A673 (cell line): ENCODE measurements around the gene CRYBB1. TPM values are rescaled to one million over a fixed set of nuclear protein-coding genes. Genes with fewer than 3 reads are reported as not detected.

ENCODE experiments used
- BruUV-seq: library from RNA; stranded (reverse); fragments of 400-500 nt; replicated peaks from 2 replicates; lab custom pipeline; 2021; lab: Mats Ljungman, UMichigan
- CTCF ChIA-PET: fragments of 300-600 bp; sonication (Branson Sonifier 250); formaldehyde crosslinking; loops from one replicate; lab custom pipeline; 2022; ENCODE audit warnings: antibody characterized with exemption; lab: Charles Lee
- POLR2A ChIA-PET: fragments of 300-600 bp; sonication (Branson Sonifier 250); formaldehyde crosslinking; loops from one replicate; lab custom pipeline; 2022; ENCODE audit warnings: antibody characterized with exemption; ENCODE audit not compliant: low non-redundant PET; lab: Charles Lee
- DNase-seq: peaks from one replicate; pipeline ENCODE4 v3.0.0-alpha.2; 2015; ENCODE audit warnings: low spot score
- H3K27ac ChIP-seq: fragments of 200-600 bp; sonication (generic); 2 replicates; pipeline ENCODE4 v1.5.1; 2016; ENCODE audit warnings: mixed run types, low read depth, mild to moderate bottlenecking, mixed read lengths, antibody characterized with exemption, low read length; ENCODE audit not compliant: poor library complexity, severe bottlenecking
- H3K27me3 ChIP-seq: fragments of 200-600 bp; sonication (generic); replicated peaks from 2 replicates; pipeline ENCODE4 v1.6.1; 2017; ENCODE audit warnings: mixed run types, low read depth, mild to moderate bottlenecking, mixed read lengths, antibody characterized with exemption, low read length; ENCODE audit not compliant: insufficient read depth, poor library complexity
- H3K36me3 ChIP-seq: fragments of 200-600 bp; sonication (generic); 2 replicates; pipeline ENCODE4 v1.6.1; 2016; ENCODE audit warnings: mixed run types, mild to moderate bottlenecking, mixed read lengths, antibody characterized with exemption, low read length; ENCODE audit not compliant: insufficient read depth, poor library complexity, severe bottlenecking
- H3K4me1 ChIP-seq: fragments of 200-600 bp; sonication (generic); 2 replicates; pipeline ENCODE4 v1.6.1; 2017; ENCODE audit warnings: mixed run types, mild to moderate bottlenecking, mixed read lengths, antibody characterized with exemption, low read length; ENCODE audit not compliant: insufficient read depth, poor library complexity, severe bottlenecking
- H3K4me3 ChIP-seq: fragments of 200-600 bp; sonication (generic); 2 replicates; pipeline ENCODE4 v1.5.1; 2016; ENCODE audit warnings: low read depth, mixed run types, mild to moderate bottlenecking, mixed read lengths, low read length; ENCODE audit not compliant: poor library complexity, severe bottlenecking
- H3K9me3 ChIP-seq: fragments of 200-600 bp; sonication (generic); 2 replicates; pipeline ENCODE4 v1.6.1; 2016; ENCODE audit warnings: mixed run types, low read depth, mild to moderate bottlenecking, mixed read lengths, antibody characterized with exemption, low read length; ENCODE audit not compliant: poor library complexity, severe bottlenecking
- EZH2 ChIP-seq: fragments of 200-600 bp; sonication (generic); IDR thresholded peaks from 2 replicates; pipeline ENCODE4 v1.6.1; 2017; ENCODE audit warnings: borderline replicate concordance, low read depth, mild to moderate bottlenecking, mixed read lengths, antibody characterized with exemption, low read length; ENCODE audit not compliant: poor library complexity, severe bottlenecking
- intact Hi-C: fragments of 100-400 bp; cut with micrococcal nuclease; formaldehyde crosslinking; loops from one replicate; pipeline ENCODE4 v1.10.0; 2022; ENCODE audit not compliant: unreplicated experiment
- total RNA-seq: library from RNA; stranded (reverse); gene quantifications from 2 replicates; pipeline ENCODE4 v1.2.3, GENCODE V29; 2021
- TF ChIP-seq, protein P1 (sequence below): fragments of 300-800, 200-600 bp; sonication (generic); conservative IDR thresholded peaks from 2 replicates; pipeline ENCODE4 v1.5.1; 2017; ENCODE audit warnings: low read depth, mild to moderate bottlenecking, antibody characterized with exemption, low read length, moderate library complexity, mixed read lengths

CRYBB1 gene
- total RNA-seq, 1 experiment from 2014 or later, result not detected

- BruUV-seq, result no TSS peak
- no peak for DNase-seq
These were observed 12.3 kb upstream of the CRYBB1 start for GRCh38 chr22:26629988-26630761.

DNA sequence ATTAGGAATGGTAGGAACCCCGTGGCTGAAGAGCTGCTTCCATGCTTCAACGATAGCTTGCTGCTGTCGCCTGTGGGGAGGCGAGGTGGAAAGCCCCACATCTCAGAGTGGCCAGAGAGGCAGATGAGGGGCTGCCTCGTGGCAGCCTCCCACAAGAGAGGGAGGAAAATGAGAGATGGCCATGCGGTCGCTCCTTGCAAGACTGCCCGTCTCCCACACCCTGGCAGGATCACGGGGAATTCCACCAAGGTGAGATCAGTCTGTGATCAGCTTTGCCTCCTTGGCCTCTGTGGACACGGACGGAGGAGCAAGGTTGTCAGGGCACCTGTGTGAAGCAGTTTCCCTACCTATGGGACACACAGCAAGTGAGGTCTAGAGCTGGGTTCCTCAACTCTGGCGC is 7.0 kb upstream of the CRYBB1 start:
- DNase-seq, result no peak
- ChIA-PET POLR2A (no interaction called here), CTCF (interaction anchor here (0.6 kb wide), 1 partner anchor 17 kb away, joined by 4 read pairs; no protein-coding TSS in a partner anchor)
- no peaks in the 10 kb centered on the region for H3K9me3 ChIP-seq
- no peak for TF ChIP-seq EZH2
- TF ChIP-seq, protein P1, sequence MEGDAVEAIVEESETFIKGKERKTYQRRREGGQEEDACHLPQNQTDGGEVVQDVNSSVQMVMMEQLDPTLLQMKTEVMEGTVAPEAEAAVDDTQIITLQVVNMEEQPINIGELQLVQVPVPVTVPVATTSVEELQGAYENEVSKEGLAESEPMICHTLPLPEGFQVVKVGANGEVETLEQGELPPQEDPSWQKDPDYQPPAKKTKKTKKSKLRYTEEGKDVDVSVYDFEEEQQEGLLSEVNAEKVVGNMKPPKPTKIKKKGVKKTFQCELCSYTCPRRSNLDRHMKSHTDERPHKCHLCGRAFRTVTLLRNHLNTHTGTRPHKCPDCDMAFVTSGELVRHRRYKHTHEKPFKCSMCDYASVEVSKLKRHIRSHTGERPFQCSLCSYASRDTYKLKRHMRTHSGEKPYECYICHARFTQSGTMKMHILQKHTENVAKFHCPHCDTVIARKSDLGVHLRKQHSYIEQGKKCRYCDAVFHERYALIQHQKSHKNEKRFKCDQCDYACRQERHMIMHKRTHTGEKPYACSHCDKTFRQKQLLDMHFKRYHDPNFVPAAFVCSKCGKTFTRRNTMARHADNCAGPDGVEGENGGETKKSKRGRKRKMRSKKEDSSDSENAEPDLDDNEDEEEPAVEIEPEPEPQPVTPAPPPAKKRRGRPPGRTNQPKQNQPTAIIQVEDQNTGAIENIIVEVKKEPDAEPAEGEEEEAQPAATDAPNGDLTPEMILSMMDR, result no peak
- H3K27me3 ChIP-seq, result no peaks in the 10 kb centered on the region
- BruUV-seq, result no TSS peak
- no peak overlapping the region for H3K27ac ChIP-seq
- no peaks in the 10 kb centered on the region for H3K36me3 ChIP-seq
- intact Hi-C loops, result no loop called here
- no peaks in the 10 kb centered on the region for H3K4me1 ChIP-seq
- H3K4me3 ChIP-seq, result no peak overlapping the region

More at GRCh38 chr22:26629988-26630761, 12.3 kb upstream of the CRYBB1 start:
- Histone ChIP-seq H3K36me3 (no peaks in the 10 kb centered on the region), H3K4me1 (no peaks in the 10 kb centered on the region), H3K9me3 (no peaks in the 10 kb centered on the region), H3K4me3 (no peak overlapping the region), H3K27ac (no peak overlapping the region), H3K27me3 (no peaks in the 10 kb centered on the region)
- intact Hi-C loops, result no loop called here
- ChIA-PET POLR2A (no interaction called here), CTCF (interaction anchor here (0.7 kb wide), 1 partner anchor 37 kb away, joined by 5 read pairs; no protein-coding TSS in a partner anchor)
- TF ChIP-seq EZH2, result no peak
- TF ChIP-seq, protein P1, result no peak

GRCh38 chr22:26623984-26624383 is 6.2 kb upstream of the CRYBB1 start:
- TF ChIP-seq EZH2, result no peak
- TF ChIP-seq, protein P1, result no peak
- H3K27me3 ChIP-seq, result no peaks in the 10 kb centered on the region
- no peaks in the 10 kb centered on the region for H3K4me1 ChIP-seq
- intact Hi-C loops, result no loop called here
- BruUV-seq, result no TSS peak
- no peak for DNase-seq
- POLR2A ChIA-PET, result no interaction called here
- H3K36me3 ChIP-seq, result no peaks in the 10 kb centered on the region
- no peaks in the 10 kb centered on the region for H3K9me3 ChIP-seq
- CTCF ChIA-PET, result no interaction called here
- no peak overlapping the region for H3K4me3 ChIP-seq
- no peak overlapping the region for H3K27ac ChIP-seq
